HG02798 (cell line): ENCODE measurements around the gene TP53I13.

Experiments
- ATAC-seq: cut with Tn5 transposase; IDR thresholded peaks from one replicate; pipeline ENCODE4 v1.9.1; 2021; ENCODE audit warnings: mild to moderate bottlenecking; ENCODE audit not compliant: unreplicated experiment, poor library complexity

Gene TP53I13

GRCh38 chr17:29591146-29591736 lies 22.7 kb downstream of the TP53I13 start:
- ATAC-seq: no peak

GRCh38 chr17:29591737-29592608 lies 23.5 kb downstream of the TP53I13 start:
- peak; percentile 30 for ATAC-seq

- ATAC-seq: no peak
These were observed 24.5 kb downstream of the TP53I13 start, which contains the start of gene ANKRD13B for GRCh38 chr17:29592850-29593551. ANKRD13B (plus strand) TSS chr17:29593132; CDS start chr17:29593622, 490 bp downstream.

GRCh38 chr17:29593591-29594518 lies 25.4 kb downstream of the TP53I13 start:
- no peak for ATAC-seq

GRCh38 chr17:29594519-29595090 lies 26.1 kb downstream of the TP53I13 start:
- no peak for ATAC-seq

- no peak for ATAC-seq
These were observed 26.8 kb downstream of the TP53I13 start for GRCh38 chr17:29595107-29595942.

- no peak for ATAC-seq
These were observed 27.7 kb downstream of the TP53I13 start for GRCh38 chr17:29595943-29596774.

- ATAC-seq: no peak
These were observed 28.3 kb downstream of the TP53I13 start for GRCh38 chr17:29596811-29597210.

- no peak for ATAC-seq
These were observed 29.1 kb downstream of the TP53I13 start for GRCh38 chr17:29597361-29598172.

GRCh38 chr17:29603109-29603674 lies 34.7 kb downstream of the TP53I13 start:
- no peak for ATAC-seq

GRCh38 chr17:29607557-29608195 lies 39.2 kb downstream of the TP53I13 start:
- ATAC-seq: no peak

GRCh38 chr17:29608986-29609385 lies 40.5 kb downstream of the TP53I13 start:
- no peak for ATAC-seq

GRCh38 chr17:29610395-29610794 lies 41.9 kb downstream of the TP53I13 start:
- ATAC-seq: no peak

- ATAC-seq: no peak
These were observed 43.0 kb downstream of the TP53I13 start for GRCh38 chr17:29611351-29612093.

- ATAC-seq: no peak
These were observed 43.5 kb downstream of the TP53I13 start for GRCh38 chr17:29612094-29612403.
